ENCODE data around the gene AMER3. TPM values are rescaled to one million over a fixed set of nuclear protein-coding genes. Genes with fewer than 3 reads are reported as not detected.
A peak's percentile ranks its signal among the peaks of the same experiment; 100 is the strongest.
"Not testable (repeated sequence)": the region's sequence is repeated elsewhere in the genome, so short reads cannot be mapped to it uniquely, and the experiment has no call there.

AMER3 gene
- total RNA-seq = not detected

- Mint-ChIP-seq H3K27me3 (ENCODE audit: low read depth) (peaks cover 60% of the 10 kb centered on the region), H3K4me1 (ENCODE audit: low read depth) (peaks cover 9% of the 10 kb centered on the region), H3K9me3 (no peaks in the 10 kb centered on the region), H3K4me3 (peak within 1 kb of the TSS; percentile 29), H3K36me3 (ENCODE audit: insufficient read depth) (peaks cover 1% of the 10 kb centered on the region)
- DNase-seq (no peak), ATAC-seq (peak; percentile 19 to 26)
These were observed at the start of gene AMER3 for GRCh38 chr2:130755256-130756052. TSS of gene AMER3 (plus strand) at chr2:130755540. CDS start at chr2:130762073, 6,533 bp downstream.

- not testable (repeated sequence) for H3K4me1 Mint-ChIP-seq (ENCODE audit: low read depth); H3K27me3 Mint-ChIP-seq (ENCODE audit: low read depth)
These were observed 40.5 kb upstream of the AMER3 start for GRCh38 chr2:130714795-130715194.

DNA sequence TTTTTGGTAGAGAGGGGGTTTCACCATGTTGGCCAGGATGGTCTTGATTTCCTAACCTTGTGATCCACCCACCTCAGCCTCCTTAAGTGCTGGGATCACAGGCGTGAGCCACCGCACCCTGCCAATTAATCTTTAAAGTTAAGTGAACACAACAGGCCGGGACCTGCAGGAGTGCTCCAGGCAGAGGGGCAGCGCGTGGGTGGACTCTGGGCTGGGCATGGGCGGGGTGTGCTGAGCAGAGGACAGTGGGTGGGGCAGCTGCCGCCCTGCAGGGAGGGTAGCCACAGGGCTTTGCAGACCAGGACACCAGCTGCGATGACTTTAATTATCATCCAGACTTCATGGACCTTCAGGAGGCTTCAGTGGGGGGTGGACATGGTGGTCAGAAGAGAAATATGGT is 35.3 kb upstream of the AMER3 start:
- Mint-ChIP-seq H3K9me3 (no peaks in the 10 kb centered on the region), H3K27me3 (ENCODE audit: low read depth) (peaks cover 19% of the 10 kb centered on the region), H3K4me1 (ENCODE audit: low read depth) (no peaks in the 10 kb centered on the region), H3K4me3 (no peak overlapping the region), H3K36me3 (ENCODE audit: insufficient read depth) (no peaks in the 10 kb centered on the region)
- DNase-seq (no peak), ATAC-seq (no peak)

More at GRCh38 chr2:130714795-130715194, 40.5 kb upstream of the AMER3 start:
- H3K9me3 Mint-ChIP-seq; ATAC-seq; H3K36me3 Mint-ChIP-seq (ENCODE audit: insufficient read depth); DNase-seq; H3K4me3 Mint-ChIP-seq: not testable (repeated sequence)

DNA sequence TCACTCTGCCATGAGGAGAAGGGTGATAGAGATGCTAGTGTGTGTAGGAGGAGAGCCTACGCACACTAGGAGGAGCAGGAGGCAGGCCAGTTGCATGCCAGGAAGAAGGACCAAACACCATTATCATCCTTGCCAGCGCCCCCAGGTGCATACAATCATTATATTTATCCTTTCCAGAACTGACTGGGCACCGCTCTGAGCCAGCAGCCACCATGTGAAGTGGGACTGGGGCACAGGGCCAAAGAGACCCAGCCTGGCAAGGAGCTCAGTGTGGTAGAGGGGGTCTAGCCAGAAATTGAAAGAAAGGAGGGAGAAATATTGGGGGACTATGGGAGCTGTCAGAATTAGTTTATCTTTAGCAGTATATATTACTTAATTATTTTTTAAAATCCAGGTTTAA is 34.8 kb upstream of the AMER3 start:
- peaks cover 19% of the 10 kb centered on the region for H3K27me3 Mint-ChIP-seq (ENCODE audit: low read depth)
- no peaks in the 10 kb centered on the region for H3K9me3 Mint-ChIP-seq
- ATAC-seq = no peak
- no peak overlapping the region for H3K4me3 Mint-ChIP-seq
- H3K4me1 Mint-ChIP-seq (ENCODE audit: low read depth) = no peaks in the 10 kb centered on the region
- H3K36me3 Mint-ChIP-seq (ENCODE audit: insufficient read depth) = no peaks in the 10 kb centered on the region
- no peak for DNase-seq

DNA sequence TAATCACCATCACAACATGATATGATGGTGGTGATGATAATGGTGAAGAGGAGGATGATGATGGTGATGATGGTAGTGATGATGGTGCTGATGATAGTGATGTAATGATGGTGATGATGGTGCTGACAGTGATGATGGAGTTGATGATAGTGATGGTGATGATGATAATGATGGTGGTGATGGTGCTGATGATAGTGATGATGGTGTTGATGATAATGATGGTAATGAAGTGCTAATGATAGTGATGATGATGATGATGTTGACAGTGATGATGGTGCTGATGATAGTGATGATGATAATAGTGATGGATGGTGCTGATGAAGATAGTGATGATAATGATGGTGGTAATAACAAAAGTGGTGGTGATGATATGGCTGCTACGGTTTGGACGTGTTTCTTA is 30.9 kb upstream of the AMER3 start:
- Mint-ChIP-seq H3K4me1 (ENCODE audit: low read depth) (peaks cover 17% of the 10 kb centered on the region), H3K9me3 (no peaks in the 10 kb centered on the region), H3K36me3 (ENCODE audit: insufficient read depth) (no peaks in the 10 kb centered on the region), H3K4me3 (no peak overlapping the region), H3K27me3 (ENCODE audit: low read depth) (peaks cover 19% of the 10 kb centered on the region)
- ATAC-seq (no peak), DNase-seq (no peak)

DNA sequence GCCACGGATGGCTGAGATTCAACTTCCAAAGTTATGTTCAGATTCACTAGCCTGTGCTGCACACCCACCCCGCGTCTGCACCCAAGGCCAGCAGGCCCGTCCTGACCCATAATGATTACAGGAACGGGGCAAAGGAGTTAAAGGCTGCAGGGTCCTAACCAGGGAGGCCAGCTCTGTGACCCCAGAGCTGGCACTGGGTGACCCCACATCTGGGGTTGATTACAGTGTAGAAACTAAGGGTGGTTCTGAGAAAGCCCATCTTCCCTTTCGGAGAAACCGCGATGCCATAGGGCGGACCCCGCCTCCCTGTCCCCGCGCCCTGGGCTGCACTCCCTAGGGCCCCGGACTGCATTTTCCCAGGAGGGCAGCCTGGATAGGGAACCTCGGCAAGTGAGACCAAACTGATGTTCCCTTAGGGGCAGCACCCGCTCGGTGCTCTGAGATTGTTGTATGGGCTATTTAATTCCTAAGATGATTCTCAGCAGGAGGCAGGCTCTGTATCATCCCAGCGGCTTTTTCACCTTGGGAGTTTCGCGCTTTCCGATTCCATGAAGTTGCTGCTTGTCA is 28.6 kb upstream of the AMER3 start:
- H3K4me3 Mint-ChIP-seq = peak overlapping the region; percentile 81
- H3K36me3 Mint-ChIP-seq (ENCODE audit: insufficient read depth) = no peaks in the 10 kb centered on the region
- DNase-seq (no peak), ATAC-seq (no peak)
- peaks cover 17% of the 10 kb centered on the region for H3K4me1 Mint-ChIP-seq (ENCODE audit: low read depth)
- H3K9me3 Mint-ChIP-seq = no peaks in the 10 kb centered on the region
- H3K27me3 Mint-ChIP-seq (ENCODE audit: low read depth) = peaks cover 4% of the 10 kb centered on the region

- DNase-seq (peak; percentile 78), ATAC-seq (peak; percentile 94 to 95)
- Mint-ChIP-seq H3K4me1 (ENCODE audit: low read depth) (peaks cover 17% of the 10 kb centered on the region), H3K4me3 (peak overlapping the region; percentile 81), H3K36me3 (ENCODE audit: insufficient read depth) (no peaks in the 10 kb centered on the region), H3K27me3 (ENCODE audit: low read depth) (peaks cover 1% of the 10 kb centered on the region), H3K9me3 (no peaks in the 10 kb centered on the region)
These were observed 27.9 kb upstream of the AMER3 start for GRCh38 chr2:130727286-130727924.

- H3K4me1 Mint-ChIP-seq (ENCODE audit: low read depth) = peaks cover 17% of the 10 kb centered on the region
- peak; percentile 52 to 55 for ATAC-seq
- no peak for DNase-seq
- no peaks in the 10 kb centered on the region for H3K9me3 Mint-ChIP-seq
- peak overlapping the region; percentile 66 for H3K4me3 Mint-ChIP-seq
- H3K27me3 Mint-ChIP-seq (ENCODE audit: low read depth) = no peaks in the 10 kb centered on the region
- H3K36me3 Mint-ChIP-seq (ENCODE audit: insufficient read depth) = no peaks in the 10 kb centered on the region
These were observed 27.3 kb upstream of the AMER3 start for GRCh38 chr2:130728007-130728454.

DNA sequence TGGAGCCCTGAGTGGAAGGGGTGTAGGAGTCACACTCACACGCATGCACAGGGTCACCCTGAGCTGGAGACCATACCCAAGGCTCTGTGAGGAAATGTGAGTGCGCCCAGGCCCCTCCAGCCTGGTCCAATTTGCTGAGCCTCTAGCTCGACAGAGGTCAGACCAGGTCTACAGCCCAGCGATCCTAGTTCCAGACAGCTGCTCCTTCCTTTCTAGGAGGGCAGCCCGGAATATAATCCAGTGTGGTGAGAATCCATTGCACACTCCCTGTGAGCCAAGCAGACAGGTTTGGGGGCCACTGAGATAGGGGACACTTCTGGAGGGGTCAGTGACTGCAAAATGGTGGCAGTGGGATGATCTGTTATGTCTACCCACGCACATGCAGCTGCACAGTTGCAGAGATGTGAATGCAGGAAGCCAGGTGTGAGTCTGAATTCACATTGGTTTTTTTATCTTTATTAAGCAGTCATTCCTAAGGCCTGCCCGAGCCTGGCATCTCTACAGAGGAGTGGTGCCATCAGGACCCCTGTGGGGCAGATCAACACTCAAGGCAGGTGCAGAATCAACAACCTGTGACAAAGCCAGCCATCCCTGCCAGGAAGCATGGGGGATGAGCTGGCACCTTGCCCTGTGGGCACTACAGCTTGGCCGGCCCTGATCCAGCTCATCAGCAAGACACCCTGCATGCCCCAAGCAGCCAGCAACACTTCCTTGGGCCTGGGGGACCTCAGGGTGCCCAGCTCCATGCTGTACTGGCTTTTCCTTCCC is 26.6 kb upstream of the AMER3 start, which contains the start of gene GPR148:
GPR148 (plus strand) TSS at position 522 of the 768 bp plus-strand sequence; CDS start at position 604, 82 bp downstream.
- ATAC-seq (no peak), DNase-seq (no peak)
- no peaks in the 10 kb centered on the region for H3K9me3 Mint-ChIP-seq
- H3K4me3 Mint-ChIP-seq = peak within 1 kb of the TSS; percentile 66
- H3K36me3 Mint-ChIP-seq (ENCODE audit: insufficient read depth) = no peaks in the 10 kb centered on the region
- no peaks in the 10 kb centered on the region for H3K27me3 Mint-ChIP-seq (ENCODE audit: low read depth)
- peaks cover 17% of the 10 kb centered on the region for H3K4me1 Mint-ChIP-seq (ENCODE audit: low read depth)

DNA sequence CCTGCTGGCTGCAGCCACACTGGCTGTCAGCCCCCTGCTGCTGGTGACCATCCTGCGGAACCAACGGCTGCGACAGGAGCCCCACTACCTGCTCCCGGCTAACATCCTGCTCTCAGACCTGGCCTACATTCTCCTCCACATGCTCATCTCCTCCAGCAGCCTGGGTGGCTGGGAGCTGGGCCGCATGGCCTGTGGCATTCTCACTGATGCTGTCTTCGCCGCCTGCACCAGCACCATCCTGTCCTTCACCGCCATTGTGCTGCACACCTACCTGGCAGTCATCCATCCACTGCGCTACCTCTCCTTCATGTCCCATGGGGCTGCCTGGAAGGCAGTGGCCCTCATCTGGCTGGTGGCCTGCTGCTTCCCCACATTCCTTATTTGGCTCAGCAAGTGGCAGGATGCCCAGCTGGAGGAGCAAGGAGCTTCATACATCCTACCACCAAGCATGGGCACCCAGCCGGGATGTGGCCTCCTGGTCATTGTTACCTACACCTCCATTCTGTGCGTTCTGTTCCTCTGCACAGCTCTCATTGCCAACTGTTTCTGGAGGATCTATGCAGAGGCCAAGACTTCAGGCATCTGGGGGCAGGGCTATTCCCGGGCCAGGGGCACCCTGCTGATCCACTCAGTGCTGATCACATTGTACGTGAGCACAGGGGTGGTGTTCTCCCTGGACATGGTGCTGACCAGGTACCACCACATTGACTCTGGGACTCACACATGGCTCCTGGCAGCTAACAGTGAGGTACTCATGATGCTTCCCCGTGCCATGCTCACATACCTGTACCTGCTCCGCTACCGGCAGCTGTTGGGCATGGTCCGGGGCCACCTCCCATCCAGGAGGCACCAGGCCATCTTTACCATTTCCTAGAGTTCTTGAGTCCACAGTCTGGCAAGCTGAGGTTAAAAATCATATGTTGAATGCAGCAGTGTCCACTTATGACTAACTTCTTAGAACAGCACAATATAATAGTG is 25.7 kb upstream of the AMER3 start:
- ATAC-seq = no peak
- Mint-ChIP-seq H3K27me3 (ENCODE audit: low read depth) (peaks cover 2% of the 10 kb centered on the region), H3K9me3 (peaks cover 3% of the 10 kb centered on the region), H3K36me3 (ENCODE audit: insufficient read depth) (no peaks in the 10 kb centered on the region), H3K4me3 (no peak overlapping the region), H3K4me1 (ENCODE audit: low read depth) (peaks cover 17% of the 10 kb centered on the region)
- no peak for DNase-seq

DNA sequence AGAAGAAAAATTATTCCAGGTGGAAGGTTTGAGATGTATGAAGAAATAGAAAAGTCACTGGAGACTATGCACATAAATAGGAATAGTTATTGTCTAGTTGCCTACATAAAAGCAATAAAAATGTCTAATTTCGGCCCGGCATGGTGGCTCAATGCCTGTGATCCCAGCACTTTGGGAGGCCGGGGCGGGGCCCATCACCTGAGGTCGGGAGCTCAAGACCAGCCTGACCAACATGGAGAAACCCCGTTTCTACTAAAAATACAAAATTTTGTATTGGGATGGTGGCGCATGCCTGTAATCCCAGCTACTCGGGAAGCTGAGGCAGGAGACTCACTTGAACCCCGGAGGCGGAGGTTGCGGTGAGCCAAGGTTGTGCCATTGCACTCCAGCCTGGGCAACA is 23.1 kb upstream of the AMER3 start:
- not testable (repeated sequence) for H3K27me3 Mint-ChIP-seq (ENCODE audit: low read depth); H3K4me3 Mint-ChIP-seq; ATAC-seq; DNase-seq; H3K36me3 Mint-ChIP-seq (ENCODE audit: insufficient read depth); H3K4me1 Mint-ChIP-seq (ENCODE audit: low read depth)
- peaks cover 12% of the 10 kb centered on the region for H3K9me3 Mint-ChIP-seq

GRCh38 chr2:130735200-130735599 is 20.1 kb upstream of the AMER3 start:
- no peak overlapping the region for H3K4me3 Mint-ChIP-seq
- no peaks in the 10 kb centered on the region for H3K36me3 Mint-ChIP-seq (ENCODE audit: insufficient read depth)
- H3K27me3 Mint-ChIP-seq (ENCODE audit: low read depth) = peaks cover 4% of the 10 kb centered on the region
- DNase-seq (no peak), ATAC-seq (no peak)
- no peaks in the 10 kb centered on the region for H3K4me1 Mint-ChIP-seq (ENCODE audit: low read depth)
- peaks cover 12% of the 10 kb centered on the region for H3K9me3 Mint-ChIP-seq

DNA sequence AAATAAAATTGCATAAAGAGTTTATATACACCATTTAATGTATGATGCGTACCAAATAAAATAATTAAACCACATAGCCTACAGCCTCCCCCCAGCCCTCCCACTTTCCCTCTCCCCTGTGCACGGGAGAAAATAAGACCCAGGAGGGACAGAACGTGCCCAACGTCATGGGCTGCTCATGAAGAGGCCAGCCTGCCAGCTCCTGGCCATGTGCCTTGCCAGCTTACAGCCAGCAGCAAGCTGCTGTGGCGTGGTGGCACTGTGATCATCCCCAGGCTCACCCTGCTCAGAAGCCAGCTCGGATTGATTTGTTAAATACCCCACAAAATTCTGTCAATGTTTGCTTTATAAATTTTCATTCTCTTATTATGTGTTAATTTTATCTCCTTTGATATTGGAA is 18.9 kb upstream of the AMER3 start:
- peaks cover 4% of the 10 kb centered on the region for H3K27me3 Mint-ChIP-seq (ENCODE audit: low read depth)
- no peaks in the 10 kb centered on the region for H3K36me3 Mint-ChIP-seq (ENCODE audit: insufficient read depth)
- H3K4me1 Mint-ChIP-seq (ENCODE audit: low read depth) = no peaks in the 10 kb centered on the region
- peaks cover 12% of the 10 kb centered on the region for H3K9me3 Mint-ChIP-seq
- ATAC-seq (no peak), DNase-seq (no peak)
- no peak overlapping the region for H3K4me3 Mint-ChIP-seq

All from activated T-cell treated with anti-CD3 and anti-CD28 coated beads, Interleukin-2, amount 50 U/mL, for 4 hours (primary cell).